Activated CD4-positive, alpha-beta T cell treated with anti-CD3 and anti-CD28 coated beads for 36 hours (primary cell): Measurements from ENCODE around the gene SLC12A6. TPM values are rescaled to one million over a fixed set of nuclear protein-coding genes. Genes with fewer than 3 reads are reported as not detected.
A peak's percentile ranks its signal among the peaks of the same experiment; 100 is the strongest.

Experiments used
- ATAC-seq: fragments of 200-7000 bp; cut with Tn5 transposase; one replicate; pipeline ENCODE4 v1.10.0; 2021; ENCODE audit warnings: mild to moderate bottlenecking, moderate library complexity
- CTCF ChIA-PET: fragments of 350-600 bp; sonication (Branson Sonifier 250); formaldehyde crosslinking; loops from one replicate; lab custom pipeline; 2021; ENCODE audit warnings: antibody characterized with exemption; lab: Charles Lee
- POLR2A ChIA-PET: fragments of 350-600 bp; sonication (Branson Sonifier 250); formaldehyde crosslinking; loops from one replicate; lab custom pipeline; 2021; ENCODE audit warnings: antibody characterized with exemption, inconsistent platforms; lab: Charles Lee
- DNase-seq: peaks from one replicate; pipeline ENCODE4 v3.0.0-alpha.2; 2020
- H3K27ac Mint-ChIP-seq: one replicate; pipeline ENCODE4 v1.8.0; 2021; ENCODE audit warnings: mixed read lengths
- H3K27me3 Mint-ChIP-seq: one replicate; pipeline ENCODE4 v1.8.0; 2021; ENCODE audit warnings: mixed read lengths
- H3K36me3 Mint-ChIP-seq: one replicate; pipeline ENCODE4 v1.8.0; 2021; ENCODE audit warnings: low read depth, mixed read lengths
- H3K4me1 Mint-ChIP-seq: one replicate; pipeline ENCODE4 v1.8.0; 2021; ENCODE audit warnings: mixed read lengths
- H3K4me3 Mint-ChIP-seq: one replicate; pipeline ENCODE4 v1.8.0; 2021; ENCODE audit warnings: mild to moderate bottlenecking, moderate library complexity, mixed read lengths
- H3K9me3 Mint-ChIP-seq: one replicate; pipeline ENCODE4 v1.8.0; 2021; ENCODE audit warnings: low read depth, mixed read lengths
- intact Hi-C, 2 experiments: fragments of 100-400 bp; cut with DNase I in 1 of 2; cut with micrococcal nuclease in 1 of 2; formaldehyde crosslinking; loops; one replicate each; pipeline versions ENCODE4 v1.14.2 to v1.15.1; 2022 to 2024; cut with DNase I, micrococcal nuclease
- total RNA-seq, 2 experiments: library from RNA; stranded (reverse); gene quantifications; one replicate each; pipeline ENCODE4 v1.2.3, GENCODE V29; 2021

The SLC12A6 gene
- total RNA-seq, 2 experiments from 2014 or later, result 18.2 to 22.1 TPM

DNA sequence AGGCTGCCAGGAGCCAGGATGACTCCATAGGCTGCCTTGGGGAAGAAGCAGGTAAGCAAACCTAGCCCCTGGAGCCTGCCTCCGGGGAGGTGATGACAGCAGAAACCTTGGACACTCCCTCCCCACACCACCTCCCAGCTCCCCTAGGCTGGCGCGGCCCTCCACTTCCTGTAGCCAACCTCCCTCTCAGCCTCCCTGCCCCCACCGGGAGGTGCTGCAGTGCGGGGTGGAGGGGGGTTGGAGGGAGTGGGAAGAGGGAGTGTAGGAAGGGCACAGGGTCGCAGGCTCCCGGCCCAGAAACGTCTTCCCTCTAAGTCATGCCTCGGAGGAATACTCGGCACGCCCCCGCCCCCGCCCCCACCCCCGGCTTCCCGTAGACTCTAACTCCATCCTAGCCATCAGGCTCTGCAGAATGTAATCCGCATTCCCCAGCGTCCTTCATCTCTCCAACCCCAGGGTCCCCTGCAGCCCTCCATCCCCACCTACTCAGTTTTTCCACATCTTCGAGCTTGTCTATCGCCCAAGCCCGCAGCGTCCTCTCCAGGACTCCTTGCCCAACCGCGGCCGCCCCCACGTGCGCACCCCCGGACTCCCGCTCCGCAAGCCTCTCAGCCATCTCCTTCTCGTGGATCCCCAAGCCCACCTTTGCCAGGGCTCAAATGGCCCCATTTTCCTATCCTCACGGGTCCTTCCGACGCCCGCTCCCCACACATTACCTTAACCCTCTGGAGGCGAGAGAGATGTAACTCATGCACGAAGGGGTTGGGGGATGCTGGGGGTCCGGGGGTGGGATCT is 28.9 kb upstream of the SLC12A6 start:
- intact Hi-C loops, result loop anchor here (1.0 to 10.0 kb wide), 12 partner anchors 23 to 618 kb away; partner anchors contain the start of genes KATNBL1 (in 2 of the 2), NOP10 (in 2 of the 2), NUTM1 (in 2 of the 2) and AVEN (in 1 of the 2)
- Mint-ChIP-seq H3K4me1 (peaks cover 36% of the 10 kb centered on the region), H3K27me3 (no peaks in the 10 kb centered on the region), H3K9me3 (no peaks in the 10 kb centered on the region), H3K27ac (peak overlapping the region; percentile 86), H3K4me3 (peak overlapping the region; percentile 99), H3K36me3 (peaks cover 9% of the 10 kb centered on the region)
- DNase-seq (peak; percentile 76), ATAC-seq (peak; percentile 9)
- POLR2A ChIA-PET, result interaction anchor here (0.7 to 1.0 kb wide), 2 partner anchors 29 to 217 kb away, joined by 3 read pairs; partner anchors contain the start of genes GOLGA8B and SLC12A6
- CTCF ChIA-PET, result interaction anchor here (0.7 to 4.0 kb wide), 20 partner anchors 7 to 304 kb away, joined by 3 to 29 read pairs (median 7); partner anchors contain the start of genes GOLGA8B, NOP10, NUTM1 and SLC12A6

DNA sequence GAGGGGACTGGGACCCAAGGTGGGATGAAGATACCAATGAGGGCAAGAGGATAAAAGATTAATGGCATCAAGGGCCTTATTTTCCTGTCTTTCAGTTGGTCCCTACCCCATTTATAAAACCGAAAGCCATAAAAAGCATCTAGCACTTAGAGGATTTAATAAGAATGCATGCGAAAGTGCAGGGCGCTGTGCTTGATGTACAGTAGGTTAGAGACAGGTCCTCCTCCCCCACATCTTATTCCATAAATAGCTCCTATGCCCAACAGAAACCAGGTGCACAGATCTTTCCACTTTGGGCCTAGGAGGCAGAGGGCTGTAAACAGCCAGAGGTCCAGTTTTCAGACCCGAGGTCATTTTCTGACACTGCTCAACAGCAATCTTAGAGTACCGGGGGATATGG is 28.3 kb upstream of the SLC12A6 start:
- Mint-ChIP-seq H3K9me3 (no peaks in the 10 kb centered on the region), H3K4me3 (peak overlapping the region; percentile 99), H3K27ac (peak overlapping the region; percentile 72), H3K4me1 (peaks cover 36% of the 10 kb centered on the region), H3K36me3 (peaks cover 14% of the 10 kb centered on the region), H3K27me3 (no peaks in the 10 kb centered on the region)
- ATAC-seq (no peak), DNase-seq (no peak)
- ChIA-PET POLR2A (interaction anchor here (0.6 to 1.0 kb wide), 2 partner anchors 28 to 413 kb away, joined by 3 read pairs; partner anchors contain the start of gene SLC12A6), CTCF (interaction anchor here (2.1 to 4.0 kb wide), 3 partner anchors 19 to 157 kb away, joined by 6 to 29 read pairs (median 10); partner anchors contain the start of genes NOP10 and NUTM1)
- intact Hi-C loops, result loop anchor here (2.0 to 10.0 kb wide), 3 partner anchors 141 to 619 kb away; partner anchors contain the start of genes EMC4 (in 1 of the 2), KATNBL1 (in 1 of the 2) and ZNF770 (in 1 of the 2)

DNA sequence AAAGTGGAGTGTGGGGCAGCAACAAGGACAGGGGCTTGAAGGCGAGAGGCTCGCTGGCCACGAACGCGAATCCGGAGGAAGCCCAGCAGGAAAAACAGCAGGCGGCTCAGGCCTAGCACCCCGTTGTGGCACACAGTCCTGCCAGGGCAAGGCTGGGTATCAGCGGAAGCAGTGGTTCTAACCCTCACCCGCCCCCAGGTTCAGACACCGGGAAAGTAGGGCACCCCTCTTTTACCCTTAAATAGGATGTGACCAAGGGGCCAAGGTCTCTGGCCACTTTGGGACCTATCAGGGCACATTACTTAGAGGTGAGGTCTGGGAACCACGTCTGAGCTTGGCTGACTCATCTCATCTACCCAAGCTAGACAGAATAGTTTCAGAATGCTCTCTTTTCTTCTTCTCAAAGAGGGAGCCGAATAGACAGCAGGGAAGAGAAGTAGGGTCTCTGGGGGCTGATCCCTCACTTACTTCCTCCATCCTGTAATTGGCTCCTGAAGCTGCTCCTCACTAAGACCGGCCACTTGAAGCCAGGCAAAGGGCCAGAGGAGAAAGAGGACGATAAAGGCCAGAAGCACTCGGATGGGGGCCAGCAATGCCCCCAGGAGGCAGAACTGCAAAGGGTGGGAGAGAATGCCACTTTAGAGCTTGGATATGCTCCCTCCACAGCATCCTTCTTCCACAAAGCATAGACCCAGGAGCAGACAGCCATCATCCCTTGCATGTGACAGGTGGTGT is 27.7 kb upstream of the SLC12A6 start:
- H3K27ac Mint-ChIP-seq, result peak overlapping the region; percentile 72
- ChIA-PET CTCF (interaction anchor here (2.8 to 4.0 kb wide), 2 partner anchors 21 to 157 kb away, joined by 10 to 29 read pairs; partner anchors contain the start of genes NOP10 and NUTM1), POLR2A (interaction anchor here (0.6 to 1.0 kb wide), 2 partner anchors 28 to 412 kb away, joined by 3 read pairs; partner anchors contain the start of gene SLC12A6)
- H3K9me3 Mint-ChIP-seq, result no peaks in the 10 kb centered on the region
- ATAC-seq, result no peak
- intact Hi-C loops, result loop anchor here (5.0 to 10.0 kb wide), 2 partner anchors 153 to 620 kb away; partner anchors contain the start of genes KATNBL1 (in 1 of the 2) and ZNF770 (in 1 of the 2)
- H3K27me3 Mint-ChIP-seq, result no peaks in the 10 kb centered on the region
- peaks cover 15% of the 10 kb centered on the region for H3K36me3 Mint-ChIP-seq
- peak overlapping the region; percentile 99 for H3K4me3 Mint-ChIP-seq
- H3K4me1 Mint-ChIP-seq, result peaks cover 32% of the 10 kb centered on the region
- peak; percentile 27 for DNase-seq

DNA sequence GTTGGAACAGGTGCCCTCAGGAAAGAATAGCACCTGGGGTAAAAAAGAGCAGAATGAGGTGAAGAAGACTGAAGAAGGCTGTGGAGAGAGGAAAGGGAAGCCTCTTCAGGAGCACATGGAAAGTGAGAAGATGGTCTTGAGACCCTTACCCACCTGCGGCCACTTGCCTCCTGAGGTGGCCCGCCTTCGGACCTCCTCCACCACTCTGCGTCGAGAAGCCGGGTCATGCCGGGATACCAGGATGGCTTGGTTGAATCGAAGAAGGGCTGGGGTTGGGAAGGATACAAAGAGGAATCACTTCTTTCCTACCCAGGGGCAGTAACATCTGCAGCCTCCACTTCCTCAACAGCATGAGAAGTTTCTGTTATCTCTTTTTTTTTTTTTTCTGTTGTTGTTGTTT is 26.5 kb upstream of the SLC12A6 start:
- Mint-ChIP-seq H3K4me3 (no peak overlapping the region), H3K27me3 (no peaks in the 10 kb centered on the region), H3K27ac (no peak overlapping the region), H3K4me1 (peaks cover 24% of the 10 kb centered on the region), H3K9me3 (no peaks in the 10 kb centered on the region), H3K36me3 (peaks cover 17% of the 10 kb centered on the region)
- CTCF ChIA-PET, result interaction anchor here (0.6 kb wide), 2 partner anchors 112 to 309 kb away, joined by 3 read pairs; no protein-coding TSS in a partner anchor
- intact Hi-C loops, result loop anchor here in 1 of 2 experiments (10.0 kb wide), 1 partner anchor 621 kb away; the partner anchor contains the start of gene ZNF770
- DNase-seq (no peak), ATAC-seq (no peak)
- POLR2A ChIA-PET, result interaction anchor here (0.6 kb wide), 1 partner anchor 184 kb away, joined by 3 read pairs; no protein-coding TSS in a partner anchor

DNA sequence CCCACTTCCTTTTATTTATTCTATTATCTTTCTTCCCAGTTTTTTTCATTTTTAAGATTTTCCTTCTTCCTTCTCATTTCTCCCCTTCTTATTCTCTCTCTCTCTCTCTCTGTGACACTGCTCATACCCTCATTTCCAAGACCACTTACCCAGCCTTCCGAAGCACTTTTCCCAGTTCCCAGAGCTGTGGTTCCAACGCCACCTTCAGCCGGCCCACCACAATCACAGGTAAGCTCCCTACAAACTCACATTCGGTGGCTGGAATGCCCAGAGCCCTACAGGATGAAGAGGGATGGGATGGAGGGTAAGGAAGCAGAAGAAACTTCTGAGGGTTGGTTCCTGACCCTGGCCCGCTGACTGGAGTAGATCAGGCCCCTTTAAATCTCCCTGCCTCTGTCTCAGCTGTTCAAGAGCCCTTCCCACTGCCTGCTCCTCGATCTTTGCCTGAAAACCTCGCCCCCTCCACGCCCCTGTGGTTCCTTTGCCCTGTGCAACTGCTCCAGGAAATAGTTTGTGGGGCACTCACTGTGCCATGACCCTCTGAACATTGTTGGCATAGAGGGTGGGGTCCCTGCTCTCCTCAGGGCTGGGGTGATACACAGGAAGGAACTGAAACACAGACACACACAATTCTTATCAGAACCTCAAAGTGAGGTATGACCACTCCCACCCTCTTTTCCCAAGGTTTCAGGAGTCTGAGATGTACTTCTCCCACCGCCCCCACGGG is 24.6 kb upstream of the SLC12A6 start:
- Mint-ChIP-seq H3K4me1 (peaks cover 15% of the 10 kb centered on the region), H3K27ac (no peak overlapping the region), H3K4me3 (no peak overlapping the region), H3K36me3 (peaks cover 27% of the 10 kb centered on the region), H3K27me3 (no peaks in the 10 kb centered on the region), H3K9me3 (no peaks in the 10 kb centered on the region)
- intact Hi-C loops, result loop anchor here in 1 of 2 experiments (10.0 kb wide), 1 partner anchor 623 kb away; the partner anchor contains the start of gene ZNF770
- ATAC-seq (no peak), DNase-seq (no peak)
- ChIA-PET POLR2A (no interaction called here), CTCF (interaction anchor here (1.3 to 2.6 kb wide), 3 partner anchors 19 to 301 kb away, joined by 4 to 6 read pairs (median 6); partner anchors contain the start of genes NOP10 and NUTM1)

DNA sequence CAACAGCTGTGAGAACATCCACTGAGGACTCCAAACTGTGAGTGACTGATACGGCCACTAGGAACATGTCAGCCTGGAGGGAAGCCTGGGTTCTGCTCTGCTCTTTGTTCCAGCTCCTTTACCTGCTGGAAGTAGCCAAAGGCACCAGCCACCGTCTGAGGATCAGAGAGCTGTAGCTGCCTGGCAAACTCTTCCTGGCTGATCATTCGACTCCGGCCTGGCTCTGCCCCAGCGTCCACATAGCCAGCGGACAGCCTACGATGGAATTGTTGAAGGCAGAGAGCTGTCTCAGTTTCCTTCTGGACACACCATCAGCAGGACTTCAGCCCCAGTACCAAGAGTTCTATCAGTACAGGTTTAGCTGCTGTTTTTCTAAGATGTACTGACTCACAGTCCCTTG is 23.7 kb upstream of the SLC12A6 start:
- DNase-seq (no peak), ATAC-seq (no peak)
- ChIA-PET CTCF (interaction anchor here (0.6 to 2.6 kb wide), 5 partner anchors 11 to 300 kb away, joined by 3 to 6 read pairs (median 4); partner anchors contain the start of genes NOP10 and NUTM1), POLR2A (no interaction called here)
- Mint-ChIP-seq H3K27ac (no peak overlapping the region), H3K36me3 (peaks cover 32% of the 10 kb centered on the region), H3K9me3 (no peaks in the 10 kb centered on the region), H3K27me3 (no peaks in the 10 kb centered on the region), H3K4me1 (peaks cover 15% of the 10 kb centered on the region), H3K4me3 (no peak overlapping the region)
- intact Hi-C loops, result loop anchor here in 1 of 2 experiments (10.0 kb wide), 1 partner anchor 624 kb away; the partner anchor contains the start of gene ZNF770

DNA sequence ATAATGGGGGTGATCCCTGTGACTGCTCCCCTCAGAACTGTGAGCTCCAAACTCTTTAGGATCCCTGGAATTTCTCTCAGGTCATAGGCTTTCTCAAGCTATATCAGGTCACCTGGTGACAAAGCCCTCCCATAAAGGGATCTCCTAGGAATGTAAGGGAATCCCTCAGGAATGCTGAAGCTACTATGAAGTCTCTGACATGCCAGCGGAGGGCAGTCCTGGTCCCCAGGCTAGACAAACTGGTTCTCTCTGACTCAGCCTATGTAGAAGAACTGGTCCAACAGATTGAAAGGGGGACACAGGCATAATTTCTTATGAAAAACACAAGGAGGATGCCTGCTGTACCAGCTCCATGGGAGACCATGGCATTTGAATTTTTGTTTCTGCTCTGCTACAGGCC is 22.7 kb upstream of the SLC12A6 start:
- CTCF ChIA-PET, result interaction anchor here (0.6 to 2.6 kb wide), 7 partner anchors 7 to 227 kb away, joined by 3 to 12 read pairs (median 3); partner anchors contain the start of genes LPCAT4, NOP10 and NUTM1
- Mint-ChIP-seq H3K27ac (no peak overlapping the region), H3K9me3 (no peaks in the 10 kb centered on the region), H3K4me1 (peaks cover 7% of the 10 kb centered on the region), H3K27me3 (no peaks in the 10 kb centered on the region), H3K36me3 (peaks cover 32% of the 10 kb centered on the region), H3K4me3 (no peak overlapping the region)
- intact Hi-C loops, result loop anchor here in 1 of 2 experiments (10.0 kb wide), 1 partner anchor 625 kb away; the partner anchor contains the start of gene ZNF770
- ATAC-seq (no peak), DNase-seq (no peak)
- POLR2A ChIA-PET, result no interaction called here

DNA sequence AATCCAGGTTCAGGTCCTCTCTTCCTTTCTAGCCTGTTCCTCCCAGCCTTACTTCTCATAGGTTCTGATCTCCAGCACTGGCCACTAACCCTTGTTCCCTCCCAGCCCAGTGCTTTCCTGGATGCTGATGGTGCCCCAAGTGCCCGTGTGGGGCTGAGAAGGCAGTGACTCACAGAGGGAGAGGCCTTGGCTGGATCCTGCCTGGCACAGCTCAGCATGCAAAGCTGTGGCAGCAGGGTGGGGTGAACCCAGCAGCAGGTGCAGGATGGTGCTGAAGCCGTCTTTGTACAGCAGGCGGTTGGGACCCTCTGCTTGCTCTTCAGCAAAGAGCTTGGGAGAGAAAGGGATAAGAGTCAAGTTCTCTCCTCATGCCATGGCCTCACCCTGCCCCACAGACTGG is 21.8 kb upstream of the SLC12A6 start:
- Mint-ChIP-seq H3K27ac (no peak overlapping the region), H3K36me3 (peaks cover 32% of the 10 kb centered on the region), H3K4me3 (no peak overlapping the region), H3K27me3 (no peaks in the 10 kb centered on the region), H3K9me3 (no peaks in the 10 kb centered on the region), H3K4me1 (no peaks in the 10 kb centered on the region)
- intact Hi-C loops, result no loop called here
- ChIA-PET POLR2A (no interaction called here), CTCF (interaction anchor here (0.8 to 2.6 kb wide), 4 partner anchors 8 to 228 kb away, joined by 3 to 12 read pairs (median 6); partner anchors contain the start of genes LPCAT4, NOP10 and NUTM1)
- ATAC-seq, result no peak
- DNase-seq, result no peak

DNA sequence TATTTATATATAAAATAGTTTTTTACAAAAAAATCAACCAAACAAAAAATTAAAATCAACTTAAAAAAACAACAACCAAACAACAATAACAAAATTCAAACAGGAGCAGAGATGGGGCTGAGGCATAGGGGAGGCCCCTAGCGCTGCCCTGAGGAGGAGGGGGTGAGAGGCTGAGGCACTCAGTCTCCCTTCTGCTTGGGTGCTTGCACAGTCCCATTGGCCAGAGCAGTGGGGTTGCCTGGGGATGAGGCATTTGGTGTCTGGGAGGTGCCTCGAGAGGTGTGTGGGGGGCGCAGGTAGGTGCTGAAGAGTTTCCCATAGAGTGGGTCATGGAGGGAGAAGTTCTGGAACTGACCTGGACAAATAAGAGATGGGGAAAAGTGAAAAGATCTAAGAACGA is 21.4 kb upstream of the SLC12A6 start:
- intact Hi-C loops, result no loop called here
- H3K4me3 Mint-ChIP-seq, result no peak overlapping the region
- H3K9me3 Mint-ChIP-seq, result no peaks in the 10 kb centered on the region
- no peaks in the 10 kb centered on the region for H3K27me3 Mint-ChIP-seq
- DNase-seq, result no peak
- no peaks in the 10 kb centered on the region for H3K4me1 Mint-ChIP-seq
- CTCF ChIA-PET, result interaction anchor here (2.6 kb wide), 1 partner anchor 9 kb away, joined by 12 read pairs; the partner anchor contains the start of gene LPCAT4
- POLR2A ChIA-PET, result no interaction called here
- ATAC-seq, result no peak
- peaks cover 32% of the 10 kb centered on the region for H3K36me3 Mint-ChIP-seq
- no peak overlapping the region for H3K27ac Mint-ChIP-seq

DNA sequence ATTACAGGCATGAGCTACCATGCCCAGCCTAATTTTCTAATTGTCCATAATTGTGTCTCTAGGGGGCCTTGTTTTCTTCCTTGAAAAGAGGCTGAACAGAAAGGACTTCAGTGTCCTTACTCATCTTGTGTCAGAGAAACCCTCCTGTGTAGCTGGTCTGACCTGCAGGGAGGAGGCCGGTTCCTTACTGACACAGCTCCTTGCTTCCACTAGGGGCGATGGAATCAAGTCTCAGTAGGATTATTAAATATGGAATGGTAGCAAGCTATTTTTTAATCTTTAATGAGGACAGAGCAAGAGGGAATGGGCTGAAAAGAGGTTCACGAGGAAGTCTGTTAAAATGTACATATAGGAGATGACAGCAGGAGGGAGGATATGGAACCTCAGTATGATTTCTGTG is 20.8 kb upstream of the SLC12A6 start:
- intact Hi-C loops, result no loop called here
- Mint-ChIP-seq H3K4me3 (no peak overlapping the region), H3K36me3 (peaks cover 32% of the 10 kb centered on the region), H3K27me3 (no peaks in the 10 kb centered on the region), H3K9me3 (no peaks in the 10 kb centered on the region), H3K4me1 (no peaks in the 10 kb centered on the region), H3K27ac (no peak overlapping the region)
- ChIA-PET POLR2A (no interaction called here), CTCF (interaction anchor here (2.6 kb wide), 1 partner anchor 9 kb away, joined by 12 read pairs; the partner anchor contains the start of gene LPCAT4)
- ATAC-seq, result no peak
- DNase-seq, result no peak
